ENCODE results near the gene DGCR6L. TPM values are rescaled to one million over a fixed set of nuclear protein-coding genes. Genes with fewer than 3 reads are reported as not detected.

The DGCR6L gene
- total RNA-seq, 4 donors from 2014 or later = 18.8 to 61.2 (median 54.0) TPM

DNA sequence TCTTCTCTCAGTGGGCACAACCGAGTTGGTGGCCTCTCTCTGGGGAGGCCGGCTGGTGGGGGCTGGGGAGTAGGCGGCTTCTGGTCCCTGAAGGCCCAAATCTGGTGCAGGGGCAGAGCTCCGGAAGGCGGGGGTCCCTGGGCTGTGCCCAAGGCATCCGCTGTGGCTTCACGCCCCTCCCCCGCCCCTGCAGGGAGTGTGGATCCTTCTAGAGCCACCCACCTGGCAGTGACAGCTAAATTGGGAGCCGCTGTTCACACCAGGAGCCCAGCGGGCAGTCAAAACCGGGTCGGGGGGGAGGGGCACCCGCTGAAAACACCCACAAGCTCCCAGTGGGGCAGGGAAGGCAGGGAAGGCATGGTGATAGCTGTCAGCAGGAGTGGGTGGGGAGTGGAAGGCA lies 47.2 kb downstream of the DGCR6L start:
- TF ChIP-seq, protein P1, sequence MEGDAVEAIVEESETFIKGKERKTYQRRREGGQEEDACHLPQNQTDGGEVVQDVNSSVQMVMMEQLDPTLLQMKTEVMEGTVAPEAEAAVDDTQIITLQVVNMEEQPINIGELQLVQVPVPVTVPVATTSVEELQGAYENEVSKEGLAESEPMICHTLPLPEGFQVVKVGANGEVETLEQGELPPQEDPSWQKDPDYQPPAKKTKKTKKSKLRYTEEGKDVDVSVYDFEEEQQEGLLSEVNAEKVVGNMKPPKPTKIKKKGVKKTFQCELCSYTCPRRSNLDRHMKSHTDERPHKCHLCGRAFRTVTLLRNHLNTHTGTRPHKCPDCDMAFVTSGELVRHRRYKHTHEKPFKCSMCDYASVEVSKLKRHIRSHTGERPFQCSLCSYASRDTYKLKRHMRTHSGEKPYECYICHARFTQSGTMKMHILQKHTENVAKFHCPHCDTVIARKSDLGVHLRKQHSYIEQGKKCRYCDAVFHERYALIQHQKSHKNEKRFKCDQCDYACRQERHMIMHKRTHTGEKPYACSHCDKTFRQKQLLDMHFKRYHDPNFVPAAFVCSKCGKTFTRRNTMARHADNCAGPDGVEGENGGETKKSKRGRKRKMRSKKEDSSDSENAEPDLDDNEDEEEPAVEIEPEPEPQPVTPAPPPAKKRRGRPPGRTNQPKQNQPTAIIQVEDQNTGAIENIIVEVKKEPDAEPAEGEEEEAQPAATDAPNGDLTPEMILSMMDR (IDR thresholded peaks at IDR 0.05; ENCODE audit: low read depth) = no peak

- TF ChIP-seq, protein P1 (IDR thresholded peaks at IDR 0.05; ENCODE audit: low read depth) = no peak
These were observed 47.7 kb downstream of the DGCR6L start for GRCh38 chr22:20272174-20272573.

DNA sequence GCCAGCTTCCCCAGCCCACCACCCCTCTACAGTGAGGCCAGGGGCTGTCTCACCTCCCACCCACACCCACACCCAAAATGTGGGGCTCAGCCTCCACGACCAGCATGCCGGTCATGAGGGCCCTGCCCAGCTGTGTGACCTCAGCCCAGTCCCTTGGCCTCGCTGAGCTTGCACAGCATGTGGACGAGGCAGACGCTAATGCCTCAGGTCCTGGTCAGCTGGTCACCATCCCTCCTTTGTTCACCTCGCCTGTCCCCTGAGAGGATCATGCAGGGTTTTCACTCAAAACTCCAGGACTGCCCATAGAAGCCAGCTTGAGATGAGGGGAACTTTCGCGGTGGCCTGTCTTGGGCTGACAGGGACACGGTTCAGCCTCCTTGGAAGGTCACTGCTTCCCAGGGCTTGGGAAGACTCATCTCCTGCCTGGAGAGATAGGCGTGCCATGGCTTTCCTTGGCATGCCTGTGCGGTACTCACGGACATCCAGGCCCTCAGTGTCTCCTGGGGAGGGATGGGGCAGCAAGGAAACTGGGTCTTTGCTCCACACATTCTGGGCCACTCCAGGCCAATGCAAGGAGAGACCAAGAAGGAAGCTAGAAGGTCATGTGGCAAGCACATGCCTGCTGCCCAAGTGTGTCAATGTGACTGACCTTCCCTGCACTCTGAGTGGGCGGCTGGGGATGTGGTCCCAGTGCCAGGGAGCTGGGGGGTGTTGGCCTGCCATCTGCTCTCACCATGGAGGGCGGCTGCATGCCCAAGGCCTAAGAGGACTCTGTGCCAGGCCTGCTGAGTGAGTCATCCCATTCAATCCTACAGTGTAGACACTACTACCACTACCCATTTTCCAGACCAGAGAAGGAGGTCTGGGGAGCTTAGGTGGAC lies 48.5 kb downstream of the DGCR6L start:
- TF ChIP-seq, protein P1 (IDR thresholded peaks at IDR 0.05; ENCODE audit: low read depth) = no peak

DNA sequence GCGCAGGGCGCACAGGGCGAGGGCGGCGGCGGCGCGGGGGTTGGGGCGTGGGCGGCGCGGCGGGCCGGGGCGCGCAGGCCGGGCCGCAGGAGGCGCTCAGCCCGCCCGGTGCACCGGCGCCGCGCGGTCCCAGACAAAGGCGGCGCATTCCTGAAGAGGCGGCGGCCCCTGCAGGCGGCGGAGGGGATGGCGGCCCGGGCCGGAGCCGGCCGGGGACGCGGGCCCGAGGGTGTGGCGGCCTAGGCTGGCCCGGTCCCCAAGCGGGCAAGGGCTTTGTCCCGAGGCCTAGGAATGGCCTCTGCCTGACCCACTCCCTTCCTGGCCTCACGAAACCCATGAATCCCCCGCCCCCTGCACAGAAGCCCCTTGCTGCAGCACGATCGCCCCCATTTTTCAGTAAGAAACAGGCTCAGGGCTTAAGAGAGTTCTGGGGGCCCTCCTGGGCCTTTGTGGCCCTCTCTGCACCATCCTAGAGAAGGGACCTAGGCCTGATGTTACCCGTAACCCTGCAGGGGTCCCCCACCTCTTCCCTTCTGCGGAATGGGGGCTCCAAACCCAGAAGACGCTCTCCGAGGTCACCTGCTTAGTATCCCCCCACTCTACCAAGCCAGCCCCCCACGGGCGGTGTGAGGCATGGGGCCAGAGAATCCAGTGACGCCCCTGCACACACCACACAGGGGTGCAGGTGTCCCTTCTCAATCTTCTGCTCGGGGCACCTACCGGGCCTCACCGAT lies 51.4 kb downstream of the DGCR6L start, which contains the start of gene RTN4R:
RTN4R (minus strand) TSS at position 40 of the 734 bp plus-strand sequence. CDS start 226 bp downstream, outside the sequence.
- TF ChIP-seq, protein P1 (IDR thresholded peaks at IDR 0.05; ENCODE audit: low read depth) = no peak

- TF ChIP-seq, protein P1 (IDR thresholded peaks at IDR 0.05; ENCODE audit: low read depth) = no peak
These were observed 52.2 kb downstream of the DGCR6L start for GRCh38 chr22:20267441-20268278.

DNA sequence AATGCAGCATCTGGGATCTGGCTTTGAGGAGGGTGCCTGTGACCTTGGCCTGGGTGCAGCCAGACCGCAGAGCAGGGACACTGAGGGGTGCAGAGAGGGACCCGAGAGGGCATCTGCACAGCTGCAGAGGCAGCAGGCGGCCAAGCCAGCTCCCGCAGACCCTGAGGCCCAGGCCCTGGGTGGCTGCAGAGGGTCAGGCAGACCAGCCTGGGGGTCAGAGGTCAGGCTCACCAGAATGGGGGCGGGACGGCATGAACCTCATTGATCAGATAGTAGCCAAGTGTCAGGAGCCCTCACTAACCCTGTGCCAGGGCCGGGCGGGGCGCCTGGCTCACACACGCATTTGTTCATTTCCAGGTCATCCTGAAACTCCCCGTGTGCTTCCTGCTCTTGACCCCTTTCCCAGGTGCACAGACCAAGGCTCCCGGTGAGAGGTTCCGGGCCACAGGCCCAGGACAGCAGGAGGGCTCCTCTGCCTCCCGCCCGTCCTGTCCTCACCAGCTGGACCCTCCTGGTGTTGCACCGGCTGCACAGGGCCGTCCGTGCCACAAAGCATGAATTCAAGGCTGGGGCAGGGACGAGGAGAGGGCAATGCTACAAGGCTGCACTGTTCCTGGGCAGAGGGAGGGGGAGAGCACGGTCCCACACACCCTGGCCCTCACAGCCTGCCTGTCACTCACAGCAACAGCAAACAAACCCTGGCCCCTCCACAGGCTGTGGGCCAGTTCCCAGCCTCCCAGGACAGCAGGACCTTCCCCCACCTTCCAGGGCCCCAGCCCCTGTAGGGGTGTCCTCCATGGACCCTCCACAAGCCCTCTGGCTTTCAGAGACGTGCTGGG lies 55.0 kb downstream of the DGCR6L start:
- TF ChIP-seq, protein P1 (IDR thresholded peaks at IDR 0.05; ENCODE audit: low read depth) = no peak

Other genes with a start within 250 kb of the DGCR6L start
- gene DGCR8, start 239.8 kb downstream of the DGCR6L start, total RNA-seq = 10 to 100 TPM in 3 of 4 donors, 1 to 10 TPM in 1; 9.8 to 27.9 (median 14.7) TPM
- gene RANBP1, start 204.0 kb downstream of the DGCR6L start, total RNA-seq = 100 to 1,000 TPM in 2 of 4 donors, 10 to 100 TPM in 2; 75.1 to 156 (median 116) TPM
- gene TRMT2A, start 202.8 kb downstream of the DGCR6L start, total RNA-seq = 10 to 100 TPM; 33.0 to 62.9 (median 46.7) TPM
- 10 to 100 TPM in 2 of 4 donors, 1 to 10 TPM in 2; 7.0 to 32.2 (median 11.0) TPM for gene ZDHHC8, start 188.3 kb downstream of the DGCR6L start, total RNA-seq
- gene CCDC188, start 169.0 kb downstream of the DGCR6L start, total RNA-seq = 1 to 10 TPM in 2 of 4 donors, not detected in 2; 1.3 to 3.0 TPM
- under 1 TPM in 2 of 4 donors, not detected in 2; 0.68 to 0.82 TPM for gene RTN4R, start 51.7 kb downstream of the DGCR6L start, total RNA-seq
- gene ZNF74, start 74.1 kb upstream of the DGCR6L start, total RNA-seq = 1 to 10 TPM; 2.8 to 7.2 (median 3.5) TPM
- gene SCARF2, start 117.8 kb upstream of the DGCR6L start, total RNA-seq = 10 to 100 TPM in 2 of 4 donors, 1 to 10 TPM in 2; 2.8 to 15.4 (median 8.1) TPM
- 10 to 100 TPM; 12.4 to 49.8 (median 42.4) TPM for gene KLHL22, start 175.7 kb upstream of the DGCR6L start, total RNA-seq
- 10 to 100 TPM; 35.1 to 88.9 (median 49.9) TPM for gene MED15, start 187.6 kb upstream of the DGCR6L start, total RNA-seq